Measurements from ENCODE around the gene RUNX1.
"Not testable (repeated sequence)": the region's sequence is repeated elsewhere in the genome, so short reads cannot be mapped to it uniquely, and the experiment has no call there.

DNA sequence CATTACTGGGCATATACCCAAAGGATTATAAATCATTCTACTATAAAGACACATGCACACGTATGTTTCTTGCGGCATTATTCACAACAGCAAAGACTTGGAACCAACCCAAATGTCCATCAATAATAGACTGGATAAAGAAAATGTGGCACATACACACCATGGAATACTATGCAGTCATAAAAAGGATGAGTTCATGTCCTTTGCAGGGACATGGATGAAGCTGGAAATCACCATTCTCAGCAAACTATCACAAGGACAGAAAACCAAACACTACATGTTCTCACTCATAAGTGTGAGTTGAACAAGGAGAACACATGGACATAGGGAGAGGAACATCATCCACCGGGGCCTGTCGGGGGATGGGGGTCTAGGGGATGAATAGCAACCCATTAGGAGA, 97.2 kb downstream of the RUNX1 start:
- TF ChIP-seq, protein P1, sequence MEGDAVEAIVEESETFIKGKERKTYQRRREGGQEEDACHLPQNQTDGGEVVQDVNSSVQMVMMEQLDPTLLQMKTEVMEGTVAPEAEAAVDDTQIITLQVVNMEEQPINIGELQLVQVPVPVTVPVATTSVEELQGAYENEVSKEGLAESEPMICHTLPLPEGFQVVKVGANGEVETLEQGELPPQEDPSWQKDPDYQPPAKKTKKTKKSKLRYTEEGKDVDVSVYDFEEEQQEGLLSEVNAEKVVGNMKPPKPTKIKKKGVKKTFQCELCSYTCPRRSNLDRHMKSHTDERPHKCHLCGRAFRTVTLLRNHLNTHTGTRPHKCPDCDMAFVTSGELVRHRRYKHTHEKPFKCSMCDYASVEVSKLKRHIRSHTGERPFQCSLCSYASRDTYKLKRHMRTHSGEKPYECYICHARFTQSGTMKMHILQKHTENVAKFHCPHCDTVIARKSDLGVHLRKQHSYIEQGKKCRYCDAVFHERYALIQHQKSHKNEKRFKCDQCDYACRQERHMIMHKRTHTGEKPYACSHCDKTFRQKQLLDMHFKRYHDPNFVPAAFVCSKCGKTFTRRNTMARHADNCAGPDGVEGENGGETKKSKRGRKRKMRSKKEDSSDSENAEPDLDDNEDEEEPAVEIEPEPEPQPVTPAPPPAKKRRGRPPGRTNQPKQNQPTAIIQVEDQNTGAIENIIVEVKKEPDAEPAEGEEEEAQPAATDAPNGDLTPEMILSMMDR (IDR thresholded peaks at IDR 0.05; ENCODE audit: low read depth, low read length): not testable (repeated sequence)
- TF ChIP-seq EZH2phosphoT487 (IDR thresholded peaks at IDR 0.05; ENCODE audit: low read depth): not testable (repeated sequence)
